MM.1S (cell line): Measurements from ENCODE around the gene AXIN2.

Experiments
- DNase-seq: peaks from one replicate; pipeline ENCODE4 v3.0.0-alpha.2; 2015
- H2AFZ ChIP-seq: fragments of 300-600 bp; sonication (generic); 2 replicates; pipeline ENCODE4 v1.6.0; 2016; ENCODE audit warnings: antibody characterized with exemption, low read length
- H3F3A ChIP-seq: fragments of 300-600 bp; sonication (generic); 2 replicates; pipeline ENCODE4 v1.6.1; 2016; ENCODE audit warnings: mild to moderate bottlenecking, antibody characterized with exemption, low read length, moderate library complexity, mixed read lengths; ENCODE audit not compliant: insufficient read depth
- H3K27ac ChIP-seq: fragments of 300-600 bp; sonication (generic); 2 replicates; pipeline ENCODE4 v1.5.1; 2016; ENCODE audit warnings: mild to moderate bottlenecking, low read length
- H3K27me3 ChIP-seq: fragments of 300-600 bp; sonication (generic); replicated peaks from 2 replicates; pipeline ENCODE4 v1.6.0; 2016; ENCODE audit warnings: low read length; ENCODE audit not compliant: insufficient read depth
- H3K36me3 ChIP-seq: fragments of 300-600 bp; sonication (generic); replicated peaks from 2 replicates; pipeline ENCODE4 v1.6.1; 2016; ENCODE audit warnings: mild to moderate bottlenecking, low read length, mixed read lengths; ENCODE audit not compliant: insufficient read depth
- H3K4me1 ChIP-seq: fragments of 300-600 bp; sonication (generic); 2 replicates; pipeline ENCODE4 v1.6.1; 2016; ENCODE audit warnings: low read length, mixed read lengths
- H3K4me2 ChIP-seq: fragments of 300-600 bp; sonication (generic); 2 replicates; pipeline ENCODE4 v1.6.0; 2016; ENCODE audit warnings: low read depth, low read length
- H3K4me3 ChIP-seq: fragments of 300-600 bp; sonication (generic); 2 replicates; pipeline ENCODE4 v1.5.1; 2016; ENCODE audit warnings: low read length, mixed read lengths
- H3K79me2 ChIP-seq: fragments of 300-600 bp; sonication (generic); 2 replicates; pipeline ENCODE4 v1.6.1; 2016; ENCODE audit warnings: mixed run types, low read length, mixed read lengths
- H3K9ac ChIP-seq: fragments of 300-600 bp; sonication (generic); 2 replicates; pipeline ENCODE4 v1.6.1; 2016; ENCODE audit warnings: low read length, mixed read lengths
- H3K9me2 ChIP-seq: fragments of 300-600 bp; sonication (generic); replicated peaks from 2 replicates; pipeline ENCODE4 v1.6.1; 2016; ENCODE audit warnings: mild to moderate bottlenecking, low read length, mixed read lengths; ENCODE audit not compliant: insufficient read depth
- H3K9me3 ChIP-seq: fragments of 300-600 bp; sonication (generic); replicated peaks from 2 replicates; pipeline ENCODE4 v1.6.1; 2016; ENCODE audit warnings: mild to moderate bottlenecking, low read length, mixed read lengths; ENCODE audit not compliant: insufficient read depth
- H4K20me1 ChIP-seq: fragments of 300-600 bp; sonication (generic); 2 replicates; pipeline ENCODE4 v1.6.1; 2016; ENCODE audit warnings: mild to moderate bottlenecking, low read length, moderate library complexity, mixed read lengths; ENCODE audit not compliant: insufficient read depth
- EZH2 ChIP-seq: fragments of 300-600 bp; sonication (generic); optimal IDR thresholded peaks from 2 replicates; pipeline ENCODE3; 2017; ENCODE audit warnings: low read depth, mild to moderate bottlenecking, antibody characterized with exemption, low read length, mixed read lengths
- EZH2phosphoT487 ChIP-seq: fragments of 300-600 bp; sonication (generic); IDR thresholded peaks from 2 replicates; pipeline ENCODE4 v1.6.1; 2018; ENCODE audit warnings: antibody characterized with exemption, low read length
- TF ChIP-seq, protein P1 (sequence below): fragments of 300-600 bp; sonication (generic); IDR thresholded peaks from 2 replicates; pipeline ENCODE4 v1.5.1; 2016; ENCODE audit warnings: antibody characterized with exemption, low read length, mixed read lengths

AXIN2 gene

DNA sequence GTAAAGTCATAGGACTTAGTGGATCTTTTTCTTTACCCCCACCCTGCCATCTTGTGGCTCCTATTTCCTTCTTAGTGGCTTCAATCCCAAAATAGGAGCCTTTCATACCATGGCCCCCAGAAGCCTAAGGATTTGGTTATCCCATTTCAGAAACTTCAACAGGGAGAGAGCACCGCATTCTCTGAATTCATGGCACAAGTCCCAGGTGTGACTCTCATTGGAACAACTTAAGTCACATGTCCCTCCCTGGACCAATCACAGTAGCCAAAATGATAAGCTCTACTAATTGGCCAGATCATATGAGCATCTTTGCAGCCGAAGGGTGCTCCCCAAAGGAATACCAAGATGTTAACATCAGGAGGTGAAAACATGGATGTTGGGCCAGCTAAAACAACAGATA, 43.2 kb downstream of the AXIN2 start:
- Histone ChIP-seq H3K79me2 (no peaks in the 10 kb centered on the region), H3K4me3 (no peak overlapping the region), H4K20me1 (no peaks in the 10 kb centered on the region), H3K9me3 (no peaks in the 10 kb centered on the region), H2AFZ (no peak overlapping the region), H3F3A (no peaks in the 10 kb centered on the region), H3K4me1 (no peaks in the 10 kb centered on the region), H3K9me2 (no peaks in the 10 kb centered on the region), H3K27me3 (no peaks in the 10 kb centered on the region), H3K36me3 (no peaks in the 10 kb centered on the region), H3K4me2 (no peak overlapping the region), H3K27ac (no peak overlapping the region), H3K9ac (no peak overlapping the region)
- DNase-seq = no peak
- TF ChIP-seq EZH2phosphoT487 (no peak), EZH2 (no peak)
- TF ChIP-seq, protein P1, sequence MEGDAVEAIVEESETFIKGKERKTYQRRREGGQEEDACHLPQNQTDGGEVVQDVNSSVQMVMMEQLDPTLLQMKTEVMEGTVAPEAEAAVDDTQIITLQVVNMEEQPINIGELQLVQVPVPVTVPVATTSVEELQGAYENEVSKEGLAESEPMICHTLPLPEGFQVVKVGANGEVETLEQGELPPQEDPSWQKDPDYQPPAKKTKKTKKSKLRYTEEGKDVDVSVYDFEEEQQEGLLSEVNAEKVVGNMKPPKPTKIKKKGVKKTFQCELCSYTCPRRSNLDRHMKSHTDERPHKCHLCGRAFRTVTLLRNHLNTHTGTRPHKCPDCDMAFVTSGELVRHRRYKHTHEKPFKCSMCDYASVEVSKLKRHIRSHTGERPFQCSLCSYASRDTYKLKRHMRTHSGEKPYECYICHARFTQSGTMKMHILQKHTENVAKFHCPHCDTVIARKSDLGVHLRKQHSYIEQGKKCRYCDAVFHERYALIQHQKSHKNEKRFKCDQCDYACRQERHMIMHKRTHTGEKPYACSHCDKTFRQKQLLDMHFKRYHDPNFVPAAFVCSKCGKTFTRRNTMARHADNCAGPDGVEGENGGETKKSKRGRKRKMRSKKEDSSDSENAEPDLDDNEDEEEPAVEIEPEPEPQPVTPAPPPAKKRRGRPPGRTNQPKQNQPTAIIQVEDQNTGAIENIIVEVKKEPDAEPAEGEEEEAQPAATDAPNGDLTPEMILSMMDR = no peak

DNA sequence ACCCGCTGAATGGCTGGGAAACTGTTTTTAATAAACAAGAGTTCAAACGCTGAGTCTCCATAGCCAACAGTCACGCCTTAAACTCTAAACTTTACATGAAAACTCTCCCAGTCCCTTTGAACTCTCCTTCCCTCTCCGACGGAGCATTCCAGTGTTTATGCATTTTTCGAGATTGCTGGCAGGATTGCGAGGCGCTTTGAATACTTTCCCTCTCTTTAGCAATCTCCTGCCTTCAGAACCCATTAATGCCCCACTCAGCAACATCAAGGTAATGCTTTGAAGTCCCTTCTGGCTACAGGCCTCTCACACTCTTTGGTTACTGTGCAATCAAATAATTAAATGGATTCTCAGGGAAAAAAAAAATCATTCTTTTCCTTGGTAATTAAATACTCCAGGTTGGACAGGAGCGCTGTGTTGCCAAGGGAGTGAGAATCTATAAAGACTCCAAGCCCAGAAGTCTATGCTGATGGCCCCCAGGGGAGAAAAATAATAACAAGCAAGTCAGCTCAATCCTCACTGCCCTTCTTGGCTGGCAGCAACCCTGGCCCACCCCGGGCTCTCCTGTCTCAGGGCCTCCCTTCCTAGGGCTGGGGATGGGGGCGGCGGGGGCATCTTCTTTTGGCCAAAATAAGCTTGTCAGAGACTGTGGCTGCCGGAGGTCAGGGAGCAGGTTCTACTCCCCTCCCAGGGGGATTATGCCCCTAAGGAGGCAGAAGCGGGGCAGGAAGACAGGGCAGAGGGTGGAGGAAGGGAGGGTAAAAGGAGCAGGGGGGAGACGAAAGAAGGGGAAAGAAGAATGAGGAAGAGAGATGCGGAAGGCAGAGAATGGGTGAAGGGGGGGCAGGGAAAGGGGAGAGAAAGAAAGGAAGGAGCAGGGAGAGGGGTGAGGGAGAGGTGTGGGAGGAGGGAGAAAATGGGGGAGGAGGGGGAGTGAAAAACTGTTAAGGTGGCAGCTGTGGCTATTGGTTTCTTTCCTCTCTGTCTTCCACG, 45.2 kb downstream of the AXIN2 start:
- Histone ChIP-seq H2AFZ (no peak overlapping the region), H3K4me2 (no peak overlapping the region), H4K20me1 (no peaks in the 10 kb centered on the region), H3K27me3 (no peaks in the 10 kb centered on the region), H3K9me2 (no peaks in the 10 kb centered on the region), H3F3A (no peaks in the 10 kb centered on the region), H3K4me3 (no peak overlapping the region), H3K4me1 (no peaks in the 10 kb centered on the region), H3K36me3 (no peaks in the 10 kb centered on the region), H3K79me2 (no peaks in the 10 kb centered on the region), H3K27ac (no peak overlapping the region), H3K9ac (no peak overlapping the region), H3K9me3 (no peaks in the 10 kb centered on the region)
- TF ChIP-seq, protein P1 = no peak
- TF ChIP-seq EZH2 = no peak
- no peak for TF ChIP-seq EZH2phosphoT487
- DNase-seq = no peak

DNA sequence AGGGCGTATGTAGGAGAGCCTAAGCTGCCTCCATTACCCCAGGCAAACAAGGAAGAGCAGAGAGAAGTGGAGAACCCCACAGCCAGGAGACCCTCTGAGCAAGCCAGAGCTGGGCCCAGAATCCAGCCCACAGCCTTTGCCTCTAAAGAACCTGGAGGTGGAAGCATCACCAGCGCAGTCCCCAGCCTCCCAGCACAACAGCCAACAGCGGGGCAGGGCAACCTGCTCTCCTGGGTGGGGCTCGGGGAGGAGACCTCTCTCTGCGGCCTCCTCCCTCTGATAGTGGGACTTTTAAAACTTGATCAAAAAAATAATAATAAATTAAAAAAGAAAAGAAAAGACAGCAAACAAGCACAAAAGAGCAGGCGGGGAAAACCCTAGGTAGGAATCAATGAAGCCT, 45.9 kb downstream of the AXIN2 start:
- no peak overlapping the region for H3K4me3 ChIP-seq
- H2AFZ ChIP-seq = no peak overlapping the region
- H3K79me2 ChIP-seq = no peaks in the 10 kb centered on the region
- H4K20me1 ChIP-seq = no peaks in the 10 kb centered on the region
- H3K27me3 ChIP-seq = no peaks in the 10 kb centered on the region
- H3K9me2 ChIP-seq = no peaks in the 10 kb centered on the region
- no peak overlapping the region for H3K4me2 ChIP-seq
- no peaks in the 10 kb centered on the region for H3K36me3 ChIP-seq
- H3K9me3 ChIP-seq = no peaks in the 10 kb centered on the region
- DNase-seq = no peak
- H3K4me1 ChIP-seq = no peaks in the 10 kb centered on the region
- H3K9ac ChIP-seq = no peak overlapping the region
- TF ChIP-seq, protein P1 = no peak
- TF ChIP-seq EZH2 = no peak
- TF ChIP-seq EZH2phosphoT487 = no peak
- H3F3A ChIP-seq = no peaks in the 10 kb centered on the region
- H3K27ac ChIP-seq = no peak overlapping the region
